Measurements from ENCODE around the gene PDZRN4. TPM values are rescaled to one million over a fixed set of nuclear protein-coding genes. Genes with fewer than 3 reads are reported as not detected.

The PDZRN4 gene
- polyA plus RNA-seq, 3 donors, result not detected

DNA sequence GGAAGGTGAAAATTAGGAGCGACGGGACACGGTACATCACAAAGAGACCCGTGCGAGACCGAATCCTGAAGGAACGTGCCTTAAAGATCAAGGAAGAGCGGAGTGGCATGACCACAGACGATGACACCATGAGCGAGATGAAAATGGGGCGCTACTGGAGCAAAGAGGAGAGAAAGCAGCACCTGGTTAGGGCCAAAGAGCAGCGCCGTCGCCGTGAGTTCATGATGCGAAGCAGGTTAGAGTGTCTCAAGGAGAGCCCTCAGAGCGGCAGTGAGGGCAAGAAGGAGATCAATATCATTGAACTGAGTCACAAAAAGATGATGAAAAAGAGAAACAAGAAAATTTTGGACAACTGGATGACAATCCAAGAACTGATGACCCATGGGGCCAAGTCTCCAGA, 385.3 kb downstream of the PDZRN4 start:
- H3K4me3 ChIP-seq (replicated peaks in 1 of 3; ENCODE audit: low read depth in 2 of 3, low read length in 3 of 3), result no peak overlapping the region
- intact Hi-C loops (cut with micrococcal nuclease), result no loop called here

DNA sequence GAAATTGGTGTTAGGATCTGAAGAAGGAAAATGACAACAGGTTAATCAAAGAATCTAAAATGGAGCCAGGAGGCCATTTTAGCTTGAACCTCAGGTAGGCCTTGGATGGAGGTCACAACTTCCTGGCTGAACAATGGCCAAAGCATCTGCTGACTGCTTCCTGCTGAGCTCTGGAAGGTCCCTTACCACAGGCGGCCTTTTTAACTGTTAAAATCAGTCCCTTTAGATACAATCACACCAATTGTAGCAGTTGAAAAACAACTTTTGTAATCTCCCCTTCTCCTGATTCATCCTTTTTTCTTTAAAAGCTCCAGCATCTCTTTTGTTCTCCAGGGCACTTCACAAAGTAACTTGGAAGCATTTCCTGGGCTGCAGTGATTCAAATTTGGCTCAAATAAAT, 388.8 kb downstream of the PDZRN4 start:
- Histone ChIP-seq H4K20me1 (ENCODE audit: insufficient read depth, low read length) (no peaks in the 10 kb centered on the region), H2AFZ (ENCODE audit: insufficient read depth, low read depth, low read length, poor library complexity, severe bottlenecking) (no peak overlapping the region), H3K4me1 (ENCODE audit: control insufficient read depth in 1 of 2, insufficient read depth in 2 of 2, low read length in 2 of 2) (no peaks in the 10 kb centered on the region), H3K79me2 (ENCODE audit: insufficient read depth, low read length) (no peaks in the 10 kb centered on the region), H3K36me3 (replicated peaks in 1 of 2; ENCODE audit: control insufficient read depth in 1 of 2, insufficient read depth in 2 of 2, low read length in 2 of 2) (no peaks in the 10 kb centered on the region), H3K9me3 (replicated peaks in 1 of 2; ENCODE audit: control insufficient read depth in 1 of 2, insufficient read depth in 1 of 2, low read length in 2 of 2) (peaks cover 0 to 7% of the 10 kb centered on the region in 2 donors), H3K27ac (ENCODE audit: low read depth in 1 of 2, low read length in 2 of 2) (no peak overlapping the region), H3K4me3 (replicated peaks in 1 of 3; ENCODE audit: low read depth in 2 of 3, low read length in 3 of 3) (no peak overlapping the region), H3K27me3 (ENCODE audit: control insufficient read depth in 2 of 2, insufficient read depth in 2 of 2, low read length in 2 of 2) (no peaks in the 10 kb centered on the region), H3K9ac (ENCODE audit: insufficient read depth, low read length, poor library complexity, severe bottlenecking) (no peak overlapping the region), H3K4me2 (replicated peaks; ENCODE audit: extremely low read depth, low read length, poor library complexity, severe bottlenecking) (no peak overlapping the region)
- Mint-ChIP-seq H3K27ac (no peak overlapping the region), H3K9me3 (no peaks in the 10 kb centered on the region), H3K27me3 (ENCODE audit: low read depth in 3 of 3) (peaks cover 0 to 3% (median 2%) of the 10 kb centered on the region in 3 donors), H3K4me3 (no peak overlapping the region), H3K36me3 (no peaks in the 10 kb centered on the region), H3K4me1 (no peaks in the 10 kb centered on the region)
- TF ChIP-seq, protein P1, sequence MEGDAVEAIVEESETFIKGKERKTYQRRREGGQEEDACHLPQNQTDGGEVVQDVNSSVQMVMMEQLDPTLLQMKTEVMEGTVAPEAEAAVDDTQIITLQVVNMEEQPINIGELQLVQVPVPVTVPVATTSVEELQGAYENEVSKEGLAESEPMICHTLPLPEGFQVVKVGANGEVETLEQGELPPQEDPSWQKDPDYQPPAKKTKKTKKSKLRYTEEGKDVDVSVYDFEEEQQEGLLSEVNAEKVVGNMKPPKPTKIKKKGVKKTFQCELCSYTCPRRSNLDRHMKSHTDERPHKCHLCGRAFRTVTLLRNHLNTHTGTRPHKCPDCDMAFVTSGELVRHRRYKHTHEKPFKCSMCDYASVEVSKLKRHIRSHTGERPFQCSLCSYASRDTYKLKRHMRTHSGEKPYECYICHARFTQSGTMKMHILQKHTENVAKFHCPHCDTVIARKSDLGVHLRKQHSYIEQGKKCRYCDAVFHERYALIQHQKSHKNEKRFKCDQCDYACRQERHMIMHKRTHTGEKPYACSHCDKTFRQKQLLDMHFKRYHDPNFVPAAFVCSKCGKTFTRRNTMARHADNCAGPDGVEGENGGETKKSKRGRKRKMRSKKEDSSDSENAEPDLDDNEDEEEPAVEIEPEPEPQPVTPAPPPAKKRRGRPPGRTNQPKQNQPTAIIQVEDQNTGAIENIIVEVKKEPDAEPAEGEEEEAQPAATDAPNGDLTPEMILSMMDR (IDR thresholded peaks at IDR 0.05), result no peak
- DNase-seq, result no peak
- WGBS (ENCODE audit: insufficient coverage), result 56% methylated on average over 1 of the region's 1 CpG
- intact Hi-C loops (cut with micrococcal nuclease), result no loop called here

More for the DNA sequence above, 385.3 kb downstream of the PDZRN4 start:
- no peaks in the 10 kb centered on the region for H3K4me1 Mint-ChIP-seq
- Histone ChIP-seq H3K4me1 (ENCODE audit: control insufficient read depth in 1 of 2, insufficient read depth in 2 of 2, low read length in 2 of 2) (no peaks in the 10 kb centered on the region), H3K4me2 (replicated peaks; ENCODE audit: extremely low read depth, low read length, poor library complexity, severe bottlenecking) (no peak overlapping the region), H4K20me1 (ENCODE audit: insufficient read depth, low read length) (no peaks in the 10 kb centered on the region), H3K27ac (ENCODE audit: low read depth in 1 of 2, low read length in 2 of 2) (no peak overlapping the region), H2AFZ (ENCODE audit: insufficient read depth, low read depth, low read length, poor library complexity, severe bottlenecking) (no peak overlapping the region), H3K79me2 (ENCODE audit: insufficient read depth, low read length) (no peaks in the 10 kb centered on the region), H3K9me3 (replicated peaks in 1 of 2; ENCODE audit: control insufficient read depth in 1 of 2, insufficient read depth in 1 of 2, low read length in 2 of 2) (peaks cover 0 to 7% of the 10 kb centered on the region in 2 donors), H3K9ac (ENCODE audit: insufficient read depth, low read length, poor library complexity, severe bottlenecking) (no peak overlapping the region), H3K27me3 (ENCODE audit: control insufficient read depth in 2 of 2, insufficient read depth in 2 of 2, low read length in 2 of 2) (no peaks in the 10 kb centered on the region), H3K36me3 (replicated peaks in 1 of 2; ENCODE audit: control insufficient read depth in 1 of 2, insufficient read depth in 2 of 2, low read length in 2 of 2) (no peaks in the 10 kb centered on the region)
- H3K27ac Mint-ChIP-seq, result no peak overlapping the region
- WGBS (ENCODE audit: insufficient coverage), result 98% methylated on average over 17 of the region's 17 CpGs
- no peaks in the 10 kb centered on the region for H3K36me3 Mint-ChIP-seq
- no peaks in the 10 kb centered on the region for H3K9me3 Mint-ChIP-seq
- TF ChIP-seq, protein P1 (IDR thresholded peaks at IDR 0.05), result no peak
- no peak for DNase-seq
- H3K27me3 Mint-ChIP-seq (ENCODE audit: low read depth in 3 of 3), result peaks cover 0 to 1% (median 0%) of the 10 kb centered on the region in 3 donors
- no peak overlapping the region for H3K4me3 Mint-ChIP-seq

Measured in CD14-positive monocyte (primary cell).